T47D (cell line): Measurements from ENCODE around the gene CD276.

ENCODE experiments used
- DNase-seq, 2 experiments: peaks; one replicate each; pipeline versions ENCODE4 v3.0.0 to v3.0.0-alpha.2; 2011 to 2012; ENCODE audit warnings: low read depth in 1 of 2, low spot score in 1 of 2
- JUND ChIP-seq: IDR thresholded peaks from 2 replicates; pipeline ENCODE4 v1.6.1; 2012; ENCODE audit warnings: low read depth
- in situ Hi-C: cut with HindIII; loops from 2 replicates; pipeline ENCODE4 v1.10.0; 2016; ENCODE audit warnings: low sequenced_read_pairs, low pct_unique_long_range_greater_than_20kb

Gene CD276

GRCh38 chr15:73704869-73705645 is 20.9 kb downstream of the CD276 start:
- DNase-seq, result peak; percentile 46 to 73
- in situ Hi-C loops, result no loop called here
- TF ChIP-seq JUND, result no peak

- DNase-seq, result no peak
- in situ Hi-C loops, result no loop called here
- TF ChIP-seq JUND, result no peak
These were observed 24.5 kb downstream of the CD276 start for GRCh38 chr15:73708691-73709090.

GRCh38 chr15:73709241-73709640 is 25.1 kb downstream of the CD276 start:
- in situ Hi-C loops, result no loop called here
- no peak for DNase-seq
- no peak for TF ChIP-seq JUND

- TF ChIP-seq JUND, result no peak
- DNase-seq, result peak in 1 of 2 experiments; percentile 17
- in situ Hi-C loops, result no loop called here
These were observed 25.5 kb downstream of the CD276 start for GRCh38 chr15:73709686-73710085.

- no peak for TF ChIP-seq JUND
- in situ Hi-C loops, result no loop called here
- DNase-seq, result peak in 1 of 2 experiments; percentile 67
These were observed 26.1 kb downstream of the CD276 start for GRCh38 chr15:73710321-73710720.

- DNase-seq, result no peak
- no peak for TF ChIP-seq JUND
- in situ Hi-C loops, result no loop called here
These were observed 27.3 kb downstream of the CD276 start for GRCh38 chr15:73711526-73711925.

- in situ Hi-C loops, result no loop called here
- no peak for TF ChIP-seq JUND
- peak in 1 of 2 experiments; percentile 85 for DNase-seq
These were observed 27.9 kb downstream of the CD276 start for GRCh38 chr15:73712107-73712506.

- in situ Hi-C loops, result no loop called here
- DNase-seq, result no peak
- no peak for TF ChIP-seq JUND
These were observed 30.6 kb downstream of the CD276 start for GRCh38 chr15:73714695-73715301.

GRCh38 chr15:73715417-73715816 is 31.2 kb downstream of the CD276 start:
- DNase-seq, result no peak
- TF ChIP-seq JUND, result no peak
- in situ Hi-C loops, result no loop called here

- TF ChIP-seq JUND, result no peak
- in situ Hi-C loops, result no loop called here
- peak in 1 of 2 experiments; percentile 61 for DNase-seq
These were observed 32.2 kb downstream of the CD276 start for GRCh38 chr15:73716417-73716816.

- TF ChIP-seq JUND, result no peak
- peak in 1 of 2 experiments; percentile 40 for DNase-seq
- in situ Hi-C loops, result no loop called here
These were observed 33.0 kb downstream of the CD276 start for GRCh38 chr15:73717206-73717605.

- DNase-seq, result no peak
- TF ChIP-seq JUND, result no peak
- in situ Hi-C loops, result no loop called here
These were observed 33.6 kb downstream of the CD276 start for GRCh38 chr15:73717802-73718201.

GRCh38 chr15:73718694-73719093 is 34.5 kb downstream of the CD276 start:
- in situ Hi-C loops, result no loop called here
- no peak for DNase-seq

GRCh38 chr15:73722425-73722824 is 38.2 kb downstream of the CD276 start:
- TF ChIP-seq JUND, result no peak
- no peak for DNase-seq
- in situ Hi-C loops, result no loop called here

More at GRCh38 chr15:73718694-73719093, 34.5 kb downstream of the CD276 start:
- TF ChIP-seq JUND, result no peak
